DOHH2 (cell line): ENCODE results near the gene TMEM14C.
"Not testable (repeated sequence)": the region's sequence is repeated elsewhere in the genome, so short reads cannot be mapped to it uniquely, and the experiment has no call there.

Experiments
- H3F3A ChIP-seq: fragments of 200-600 bp; sonication (generic), shearing (Covaris generic); 2 replicates; pipeline ENCODE4 v1.6.0; 2016; ENCODE audit warnings: antibody characterized with exemption, mild to moderate bottlenecking; ENCODE audit not compliant: control insufficient read depth, insufficient read depth
- H3K27ac ChIP-seq: fragments of 200-600 bp; sonication (generic); 2 replicates; pipeline ENCODE4 v1.5.1; 2014; ENCODE audit warnings: low read depth, mild to moderate bottlenecking, low read length, moderate library complexity
- H3K27me3 ChIP-seq: fragments of 200-600 bp; sonication (generic); 2 replicates; pipeline ENCODE4 v1.6.1; 2014; ENCODE audit warnings: mild to moderate bottlenecking, low read length, mixed read lengths; ENCODE audit not compliant: control insufficient read depth
- H3K36me3 ChIP-seq: fragments of 200-600 bp; sonication (generic); 2 replicates; pipeline ENCODE4 v1.6.1; 2014; ENCODE audit warnings: mild to moderate bottlenecking, low read length, moderate library complexity, mixed read lengths; ENCODE audit not compliant: control insufficient read depth
- H3K4me1 ChIP-seq: fragments of 200-600 bp; sonication (generic); 2 replicates; pipeline ENCODE4 v1.6.1; 2014; ENCODE audit warnings: mild to moderate bottlenecking, low read length, mixed read lengths; ENCODE audit not compliant: control insufficient read depth
- H3K4me2 ChIP-seq: fragments of 200-600 bp; sonication (generic); 2 replicates; pipeline ENCODE4 v1.6.0; 2014; ENCODE audit warnings: mild to moderate bottlenecking, low read length, moderate library complexity
- H3K4me3 ChIP-seq: fragments of 200-600 bp; sonication (generic); 2 replicates; pipeline ENCODE4 v1.5.1; 2014; ENCODE audit warnings: mild to moderate bottlenecking, low read length, mixed read lengths
- H3K79me2 ChIP-seq: fragments of 200-600 bp; sonication (generic); 2 replicates; pipeline ENCODE4 v1.6.1; 2014; ENCODE audit warnings: mild to moderate bottlenecking, low read length, mixed read lengths; ENCODE audit not compliant: control insufficient read depth
- H3K9me2 ChIP-seq: fragments of 200-600 bp; sonication (generic); replicated peaks from 2 replicates; pipeline ENCODE4 v1.6.1; 2014; ENCODE audit warnings: mild to moderate bottlenecking, low read length, mixed read lengths; ENCODE audit not compliant: control insufficient read depth
- H3K9me3 ChIP-seq: fragments of 200-600 bp; sonication (generic); 2 replicates; pipeline ENCODE4 v1.6.1; 2014; ENCODE audit warnings: antibody characterized with exemption, low read length, mixed read lengths; ENCODE audit not compliant: control insufficient read depth, insufficient read depth
- H4K20me1 ChIP-seq: fragments of 200-600 bp; sonication (generic); 2 replicates; pipeline ENCODE4 v1.6.0; 2014; ENCODE audit warnings: low read depth, mild to moderate bottlenecking, antibody characterized with exemption, low read length, moderate library complexity; ENCODE audit not compliant: control insufficient read depth, insufficient read depth
- EZH2phosphoT487 ChIP-seq: fragments of 200-600 bp; sonication (generic); IDR thresholded peaks from 2 replicates; pipeline ENCODE4 v1.6.1; 2017; ENCODE audit warnings: borderline replicate concordance, mild to moderate bottlenecking, antibody characterized with exemption, low read length, moderate library complexity, mixed read lengths
- TF ChIP-seq, protein P1 (sequence below): fragments of 200-600 bp; sonication (generic); IDR thresholded peaks from one replicate; pipeline ENCODE4 v1.5.1; 2014; ENCODE audit warnings: antibody characterized with exemption, mild to moderate bottlenecking, low read depth, low read length; ENCODE audit not compliant: poor library complexity, severe bottlenecking

TMEM14C gene

DNA sequence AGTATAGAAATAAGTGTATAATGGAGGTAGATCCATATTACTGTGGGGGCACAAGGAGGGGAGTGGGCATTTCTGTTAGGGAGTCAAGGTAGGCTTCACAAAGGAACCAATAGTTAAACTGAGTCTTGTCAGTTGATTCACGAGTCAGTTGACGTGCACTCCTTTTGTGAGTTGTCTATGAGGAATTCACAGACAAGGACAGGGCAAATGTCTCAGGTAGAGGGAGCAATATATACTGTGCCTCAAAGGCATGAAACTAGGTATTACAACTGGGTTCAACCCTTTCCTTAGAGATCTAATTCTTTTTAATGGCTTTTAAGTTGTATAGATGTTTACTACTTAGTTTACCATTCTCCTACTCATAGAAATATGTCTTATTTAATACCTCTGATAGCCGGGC is 11.0 kb downstream of the TMEM14C start:
- Histone ChIP-seq H3K27me3 (no peaks in the 10 kb centered on the region), H3K9me3 (no peaks in the 10 kb centered on the region), H3F3A (peaks cover 5% of the 10 kb centered on the region; the same call in 1 of the 2 replicates), H3K4me3 (no peak overlapping the region), H3K4me1 (no peaks in the 10 kb centered on the region), H3K36me3 (peaks cover 8% of the 10 kb centered on the region), H3K27ac (no peak overlapping the region), H3K4me2 (no peak overlapping the region), H3K9me2 (no peaks in the 10 kb centered on the region), H4K20me1 (no peaks in the 10 kb centered on the region), H3K79me2 (no peaks in the 10 kb centered on the region)
- no peak for TF ChIP-seq EZH2phosphoT487
- TF ChIP-seq, protein P1, sequence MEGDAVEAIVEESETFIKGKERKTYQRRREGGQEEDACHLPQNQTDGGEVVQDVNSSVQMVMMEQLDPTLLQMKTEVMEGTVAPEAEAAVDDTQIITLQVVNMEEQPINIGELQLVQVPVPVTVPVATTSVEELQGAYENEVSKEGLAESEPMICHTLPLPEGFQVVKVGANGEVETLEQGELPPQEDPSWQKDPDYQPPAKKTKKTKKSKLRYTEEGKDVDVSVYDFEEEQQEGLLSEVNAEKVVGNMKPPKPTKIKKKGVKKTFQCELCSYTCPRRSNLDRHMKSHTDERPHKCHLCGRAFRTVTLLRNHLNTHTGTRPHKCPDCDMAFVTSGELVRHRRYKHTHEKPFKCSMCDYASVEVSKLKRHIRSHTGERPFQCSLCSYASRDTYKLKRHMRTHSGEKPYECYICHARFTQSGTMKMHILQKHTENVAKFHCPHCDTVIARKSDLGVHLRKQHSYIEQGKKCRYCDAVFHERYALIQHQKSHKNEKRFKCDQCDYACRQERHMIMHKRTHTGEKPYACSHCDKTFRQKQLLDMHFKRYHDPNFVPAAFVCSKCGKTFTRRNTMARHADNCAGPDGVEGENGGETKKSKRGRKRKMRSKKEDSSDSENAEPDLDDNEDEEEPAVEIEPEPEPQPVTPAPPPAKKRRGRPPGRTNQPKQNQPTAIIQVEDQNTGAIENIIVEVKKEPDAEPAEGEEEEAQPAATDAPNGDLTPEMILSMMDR, result no peak

DNA sequence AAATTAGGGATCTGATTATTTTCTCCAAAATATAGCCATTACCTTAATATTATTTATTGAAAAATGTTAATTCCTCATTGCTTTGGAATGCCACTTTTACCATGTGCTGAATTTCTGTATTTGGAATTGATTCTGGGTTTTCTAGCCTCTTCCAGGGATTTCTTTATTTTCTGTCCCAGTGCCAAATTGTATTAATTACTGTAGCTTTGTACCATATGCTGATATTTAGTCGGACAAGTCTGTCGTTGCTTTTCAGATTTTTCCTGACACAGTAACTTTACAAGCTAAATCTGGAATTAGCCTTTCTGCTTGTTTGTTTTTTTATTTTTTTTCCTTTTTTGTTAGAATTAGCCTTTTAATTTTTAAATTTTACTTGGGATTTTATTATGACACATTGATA is 13.9 kb downstream of the TMEM14C start:
- Histone ChIP-seq H3K27ac (no peak overlapping the region), H3K79me2 (no peaks in the 10 kb centered on the region), H3K27me3 (no peaks in the 10 kb centered on the region), H3K9me2 (no peaks in the 10 kb centered on the region), H3K4me3 (no peak overlapping the region), H3K4me1 (no peaks in the 10 kb centered on the region), H3K4me2 (no peak overlapping the region), H3K36me3 (no peaks in the 10 kb centered on the region; the same call in 1 of the 2 replicates), H3K9me3 (no peaks in the 10 kb centered on the region; the same call in 1 of the 2 replicates), H4K20me1 (no peaks in the 10 kb centered on the region), H3F3A (0 out of 2 replicates have a peak, but pooled peaks cover 2% of the 10 kb centered on the region)
- TF ChIP-seq, protein P1, result no peak
- no peak for TF ChIP-seq EZH2phosphoT487

DNA sequence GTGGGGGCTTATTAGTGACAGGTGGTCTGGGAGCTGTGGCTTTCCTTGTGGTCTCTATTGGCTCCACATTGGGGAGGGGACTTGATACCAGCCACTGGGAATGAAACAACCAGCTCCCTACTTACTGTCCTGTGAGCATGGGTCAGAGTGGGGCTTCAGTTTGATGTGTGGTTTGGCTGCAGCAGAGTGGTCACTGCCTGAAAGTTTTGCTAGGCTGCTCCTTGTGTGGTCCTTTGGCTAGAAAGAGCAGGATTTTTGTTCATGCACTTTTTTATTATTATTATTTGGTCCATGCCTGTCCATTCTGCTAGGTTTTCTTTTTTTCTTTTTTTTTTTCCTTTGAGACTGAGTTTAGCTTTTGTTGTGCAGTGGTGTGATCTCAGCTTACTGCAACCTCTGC is 17.2 kb downstream of the TMEM14C start:
- TF ChIP-seq, protein P1, result no peak
- H3K27ac ChIP-seq, result no peak overlapping the region
- H3K4me1 ChIP-seq, result no peaks in the 10 kb centered on the region
- H4K20me1 ChIP-seq, result no peaks in the 10 kb centered on the region
- no peaks in the 10 kb centered on the region for H3K79me2 ChIP-seq
- H3K36me3 ChIP-seq, result no peaks in the 10 kb centered on the region
- H3K4me2 ChIP-seq, result no peak overlapping the region
- no peaks in the 10 kb centered on the region; the same call in 1 of the 2 replicates for H3K9me3 ChIP-seq
- no peak overlapping the region for H3K4me3 ChIP-seq
- H3K27me3 ChIP-seq, result no peaks in the 10 kb centered on the region
- 0 out of 2 replicates have a peak, but pooled peaks cover 2% of the 10 kb centered on the region for H3F3A ChIP-seq
- H3K9me2 ChIP-seq, result no peaks in the 10 kb centered on the region

DNA sequence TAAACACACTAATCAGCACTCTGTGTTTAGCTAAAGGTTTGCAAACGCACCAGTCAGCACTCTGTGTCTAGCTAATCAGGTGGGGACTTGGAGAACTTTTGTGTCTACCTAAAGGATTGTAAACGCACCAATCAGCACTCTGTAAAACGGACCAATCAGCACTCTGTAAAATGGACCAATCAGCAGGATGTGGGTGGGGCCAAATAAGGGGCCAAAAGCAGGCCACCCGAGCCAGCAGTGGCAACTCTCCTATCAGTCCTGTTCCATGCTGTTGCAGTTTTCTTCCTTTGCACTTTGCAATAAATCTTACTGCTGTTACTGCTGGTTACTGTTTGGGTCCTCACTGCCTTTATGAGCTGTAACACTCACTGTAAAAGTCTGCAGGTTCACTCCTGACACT is 18.8 kb downstream of the TMEM14C start:
- H3K79me2 ChIP-seq, H3K9me3 ChIP-seq, H3K4me2 ChIP-seq, H4K20me1 ChIP-seq, H3K4me1 ChIP-seq, H3K27me3 ChIP-seq, H3K27ac ChIP-seq, H3K36me3 ChIP-seq, H3K4me3 ChIP-seq, H3K9me2 ChIP-seq, H3F3A ChIP-seq: not testable (repeated sequence)
